Liver (tissue), 9 donors: ENCODE results near the gene UBAP2L. TPM values are rescaled to one million over a fixed set of nuclear protein-coding genes. Genes with fewer than 3 reads are reported as not detected.

Source experiments
- DNase-seq: peaks from one replicate; pipeline ENCODE4 v3.0.0-alpha.2; 2017; ENCODE audit warnings: low spot score
- H3K27ac ChIP-seq, 2 donors: one replicate each; pipeline ENCODE4 v1.7.0; 2013; ENCODE audit warnings: inconsistent platforms in 2 of 2, low read length in 2 of 2, control low read depth in 1 of 2, low read depth in 1 of 2, mild to moderate bottlenecking in 1 of 2
- H3K27me3 ChIP-seq, 4 donors: one replicate each; pipeline versions ENCODE4 v1.6.1 to v1.7.0; 2013; ENCODE audit warnings: low read length in 3 of 4, inconsistent platforms in 1 of 4, mild to moderate bottlenecking in 1 of 4, moderate library complexity in 1 of 4; ENCODE audit not compliant: control insufficient read depth in 4 of 4, insufficient read depth in 4 of 4
- H3K36me3 ChIP-seq, 4 donors: one replicate each; pipeline versions ENCODE4 v1.6.1 to v1.7.0; 2013; ENCODE audit warnings: low read length in 3 of 4, mild to moderate bottlenecking in 3 of 4, low read depth in 1 of 4, moderate library complexity in 1 of 4; ENCODE audit not compliant: control insufficient read depth in 4 of 4, insufficient read depth in 3 of 4
- H3K4me1 ChIP-seq, 4 donors: one replicate each; pipeline versions ENCODE4 v1.6.1 to v1.7.0; 2013; ENCODE audit warnings: low read length in 3 of 4, mild to moderate bottlenecking in 3 of 4, moderate library complexity in 1 of 4; ENCODE audit not compliant: control insufficient read depth in 4 of 4, insufficient read depth in 4 of 4
- H3K4me3 ChIP-seq, 3 donors: one replicate each; pipeline versions ENCODE4 v1.6.1 to v1.7.0; 2013; ENCODE audit warnings: low read length in 3 of 3, control low read depth in 1 of 3, low read depth in 1 of 3, mild to moderate bottlenecking in 1 of 3
- H3K9ac ChIP-seq, 2 donors: one replicate each; pipeline ENCODE4 v1.7.0; 2013; ENCODE audit warnings: low read length in 2 of 2, mild to moderate bottlenecking in 2 of 2, moderate library complexity in 2 of 2, control low read depth in 1 of 2, low read depth in 1 of 2
- H3K9me3 ChIP-seq, 4 donors: one replicate each; pipeline versions ENCODE4 v1.6.1 to v1.7.0; 2013; ENCODE audit warnings: low read length in 3 of 4; ENCODE audit not compliant: control insufficient read depth in 4 of 4
- EGR1 ChIP-seq, 2 donors: IDR thresholded peaks; 2 replicates each; pipeline ENCODE4 v1.6.1; 2016 to 2018; ENCODE audit warnings: antibody characterized with exemption in 2 of 2, low read depth in 2 of 2
- FOXA1 ChIP-seq: IDR thresholded peaks from 2 replicates; pipeline ENCODE4 v1.6.1; 2016; ENCODE audit warnings: antibody characterized with exemption
- FOXA2 ChIP-seq: IDR thresholded peaks from 2 replicates; pipeline ENCODE4 v1.6.1; 2016; ENCODE audit warnings: antibody characterized with exemption
- GABPA ChIP-seq, 2 donors: IDR thresholded peaks in 1 of 2; conservative IDR thresholded peaks in 1 of 2; 2 replicates each; pipeline ENCODE4 v1.6.1; 2016; ENCODE audit warnings: antibody characterized with exemption in 2 of 2, mild to moderate bottlenecking in 1 of 2, moderate library complexity in 1 of 2
- HNF4A ChIP-seq, 2 donors: conservative IDR thresholded peaks; 2 replicates each; pipeline ENCODE4 v1.6.1; 2016; ENCODE audit warnings: antibody characterized with exemption in 2 of 2, mild to moderate bottlenecking in 2 of 2
- HNF4G ChIP-seq: IDR thresholded peaks from 2 replicates; pipeline ENCODE4 v1.6.1; 2016; ENCODE audit warnings: antibody characterized with exemption
- JUND ChIP-seq, 2 donors: IDR thresholded peaks; 2 replicates each; pipeline ENCODE4 v1.6.1; 2016; ENCODE audit warnings: antibody characterized with exemption in 2 of 2
- NR2F2 ChIP-seq: IDR thresholded peaks from 2 replicates; pipeline ENCODE4 v1.6.1; 2016; ENCODE audit warnings: antibody characterized with exemption
- RAD21 ChIP-seq, 2 donors: IDR thresholded peaks; 2 replicates each; pipeline ENCODE4 v1.6.1; 2016; ENCODE audit warnings: antibody characterized with exemption in 2 of 2, mild to moderate bottlenecking in 2 of 2
- REST ChIP-seq: IDR thresholded peaks from 2 replicates; pipeline ENCODE4 v1.6.1; 2016; ENCODE audit warnings: antibody characterized with exemption, mild to moderate bottlenecking
- RXRA ChIP-seq, 2 donors: IDR thresholded peaks; 2 replicates each; pipeline ENCODE4 v1.6.1; 2017 to 2018; ENCODE audit warnings: antibody characterized with exemption in 2 of 2, mild to moderate bottlenecking in 1 of 2
- SP1 ChIP-seq: IDR thresholded peaks from 2 replicates; pipeline ENCODE4 v1.6.1; 2018; ENCODE audit warnings: antibody characterized with exemption, mild to moderate bottlenecking
- TAF1 ChIP-seq: conservative IDR thresholded peaks from 2 replicates; pipeline ENCODE4 v1.6.1; 2016; ENCODE audit warnings: antibody characterized with exemption, mild to moderate bottlenecking
- YY1 ChIP-seq: IDR thresholded peaks from 2 replicates; pipeline ENCODE4 v1.6.1; 2016; ENCODE audit warnings: antibody characterized with exemption, mild to moderate bottlenecking
- WGBS: extraction: QIAGEN DNeasy Blood & Tissue Kit; methylation state at CpG from one replicate; pipeline ENCODE4 v1.1.7; 2013; 5-methylcytosine and 5-hydroxymethylcytosine counted together
- polyA plus RNA-seq, 2 donors: library from polyadenylated mRNA; stranded (reverse) in 1 of 2; unstranded in 1 of 2; fragments of 200-250 nt in 1 of 2; fragments of >200 nt in 1 of 2; fragmentation: Nextera tagmentation in 1 of 2; extraction: Ambion mirVana in 1 of 2; gene quantifications; one replicate each; pipeline versions ENCODE4 v1.2.1 to v1.2.3, GENCODE V29; 2013 to 2015
- total RNA-seq, 2 donors: library from RNA; depleted of rRNA; stranded (reverse); fragments of >200 nt; gene quantifications; one replicate each; pipeline ENCODE4 v1.2.3, GENCODE V29; 2014
- TF ChIP-seq, protein P1 (sequence below): IDR thresholded peaks from 2 replicates; pipeline ENCODE4 v1.6.1; 2016; ENCODE audit warnings: antibody characterized with exemption
- TF ChIP-seq, protein P2 (sequence below): IDR thresholded peaks from 2 replicates; pipeline ENCODE4 v1.6.1; 2016; ENCODE audit warnings: antibody characterized with exemption
- TF ChIP-seq, protein P3 (sequence below): IDR thresholded peaks from 2 replicates; pipeline ENCODE4 v1.6.1; 2016; ENCODE audit warnings: antibody characterized with exemption
- TF ChIP-seq, protein P4 (sequence below): fragments of 150-350 bp; IDR thresholded peaks from 2 replicates; pipeline ENCODE4 v1.5.1; 2017; ENCODE audit warnings: improper control_type of control experiment, low read depth, low read length; ENCODE audit not compliant: missing input control
- donor health status: healthy.
- donor health status: healthy.
- donor health status: healthy.
- donor health status: healthy.
- donor health status: healthy.

The UBAP2L gene
- total and polyA plus RNA-seq, 4 donors = 24.3 to 51.0 (median 34.1) TPM

DNA sequence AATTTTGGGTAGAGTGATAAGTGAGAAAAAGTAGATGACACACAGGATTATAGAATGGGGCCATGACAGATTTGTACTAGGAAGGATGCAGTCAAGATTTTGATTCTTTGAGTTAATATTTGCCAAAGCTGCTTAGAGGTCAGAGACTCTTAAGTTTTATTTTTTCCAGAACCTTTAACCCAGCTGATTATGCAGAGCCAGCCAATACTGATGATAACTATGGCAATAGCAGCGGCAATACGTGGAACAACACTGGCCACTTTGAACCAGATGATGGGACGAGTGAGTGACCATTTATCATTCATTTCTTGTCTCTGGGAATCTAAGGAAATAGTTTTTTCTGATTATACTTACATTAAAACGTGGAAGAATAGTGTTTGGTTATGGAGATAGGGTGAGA, 16.1 kb downstream of the UBAP2L start:
- WGBS = 39% methylated on average over 4 of the region's 4 CpGs
- Histone ChIP-seq H3K36me3 (peaks cover 12 to 51% (median 34%) of the 10 kb centered on the region in 4 donors), H3K9ac (no peak overlapping the region)

DNA sequence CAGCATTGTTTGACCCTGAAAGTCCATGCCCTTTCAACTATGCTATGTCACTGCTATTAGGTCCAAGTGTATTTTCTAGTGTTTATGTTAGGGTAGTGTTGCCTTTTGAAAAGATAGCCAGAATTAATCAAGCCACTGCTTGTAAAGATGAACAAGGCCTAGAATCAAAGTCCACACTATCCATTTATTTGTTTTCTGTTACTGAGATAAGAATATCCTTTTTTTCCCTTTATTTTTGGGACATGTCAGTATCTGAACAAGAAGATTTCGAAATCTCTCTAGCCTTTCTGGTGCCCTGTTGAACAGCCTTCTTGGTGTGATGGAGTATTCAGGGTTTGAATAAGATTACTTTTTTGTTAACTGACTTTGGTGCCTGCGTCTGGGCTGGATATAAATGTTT, 16.7 kb downstream of the UBAP2L start:
- H3K9ac ChIP-seq = no peak overlapping the region
- peaks cover 17 to 51% (median 39%) of the 10 kb centered on the region in 4 donors for H3K36me3 ChIP-seq
- H3K4me1 ChIP-seq = peaks cover 11 to 32% (median 23%) of the 10 kb centered on the region in 4 donors
- peak overlapping the region; percentile 1 to 46 for H3K27ac ChIP-seq
- H3K27me3 ChIP-seq = no peaks in the 10 kb centered on the region
- no peak for DNase-seq
- WGBS = 28% methylated on average over 2 of the region's 2 CpGs
- no peak overlapping the region for H3K4me3 ChIP-seq
- no peaks in the 10 kb centered on the region for H3K9me3 ChIP-seq
- TF ChIP-seq RAD21 (IDR thresholded peaks at IDR 0.05) = peak in 1 of 2 donors; percentile 22
- TF ChIP-seq, protein P1, sequence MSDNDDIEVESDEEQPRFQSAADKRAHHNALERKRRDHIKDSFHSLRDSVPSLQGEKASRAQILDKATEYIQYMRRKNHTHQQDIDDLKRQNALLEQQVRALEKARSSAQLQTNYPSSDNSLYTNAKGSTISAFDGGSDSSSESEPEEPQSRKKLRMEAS = peak; percentile 59
- TF ChIP-seq GABPA (IDR thresholded peaks at IDR 0.05 in 1 of 2, conservative IDR thresholded peaks at IDR 0.05 in 1 of 2) = peak in 1 of 2 donors; percentile 69
- peak; percentile 92 to 95 for TF ChIP-seq RXRA (IDR thresholded peaks at IDR 0.05)
- peak; percentile 96 for TF ChIP-seq HNF4G
- peak; percentile 86 for TF ChIP-seq YY1
- TF ChIP-seq HNF4A (conservative IDR thresholded peaks at IDR 0.05) = peak; percentile 98 to 99
- TF ChIP-seq TAF1 = no peak
- peak; percentile 59 for TF ChIP-seq REST
- peak in 1 of 2 donors; percentile 31 for TF ChIP-seq EGR1 (IDR thresholded peaks at IDR 0.05; ENCODE audit: low read depth in 2 of 2)
- TF ChIP-seq JUND (IDR thresholded peaks at IDR 0.05) = peak; percentile 84 to 91
- TF ChIP-seq, protein P2, sequence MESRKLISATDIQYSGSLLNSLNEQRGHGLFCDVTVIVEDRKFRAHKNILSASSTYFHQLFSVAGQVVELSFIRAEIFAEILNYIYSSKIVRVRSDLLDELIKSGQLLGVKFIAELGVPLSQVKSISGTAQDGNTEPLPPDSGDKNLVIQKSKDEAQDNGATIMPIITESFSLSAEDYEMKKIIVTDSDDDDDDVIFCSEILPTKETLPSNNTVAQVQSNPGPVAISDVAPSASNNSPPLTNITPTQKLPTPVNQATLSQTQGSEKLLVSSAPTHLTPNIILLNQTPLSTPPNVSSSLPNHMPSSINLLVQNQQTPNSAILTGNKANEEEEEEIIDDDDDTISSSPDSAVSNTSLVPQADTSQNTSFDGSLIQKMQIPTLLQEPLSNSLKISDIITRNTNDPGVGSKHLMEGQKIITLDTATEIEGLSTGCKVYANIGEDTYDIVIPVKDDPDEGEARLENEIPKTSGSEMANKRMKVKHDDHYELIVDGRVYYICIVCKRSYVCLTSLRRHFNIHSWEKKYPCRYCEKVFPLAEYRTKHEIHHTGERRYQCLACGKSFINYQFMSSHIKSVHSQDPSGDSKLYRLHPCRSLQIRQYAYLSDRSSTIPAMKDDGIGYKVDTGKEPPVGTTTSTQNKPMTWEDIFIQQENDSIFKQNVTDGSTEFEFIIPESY = peak; percentile 79
- TF ChIP-seq NR2F2 = peak; percentile 55
- TF ChIP-seq, protein P3, sequence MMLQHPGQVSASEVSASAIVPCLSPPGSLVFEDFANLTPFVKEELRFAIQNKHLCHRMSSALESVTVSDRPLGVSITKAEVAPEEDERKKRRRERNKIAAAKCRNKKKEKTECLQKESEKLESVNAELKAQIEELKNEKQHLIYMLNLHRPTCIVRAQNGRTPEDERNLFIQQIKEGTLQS = peak; percentile 12
- peak; percentile 47 for TF ChIP-seq FOXA1
- peak; percentile 62 for TF ChIP-seq FOXA2
- TF ChIP-seq SP1 = peak; percentile 91

More for the DNA sequence above, 16.1 kb downstream of the UBAP2L start:
- Histone ChIP-seq H3K27me3 (no peaks in the 10 kb centered on the region), H3K4me1 (peaks cover 11 to 32% (median 23%) of the 10 kb centered on the region in 4 donors), H3K9me3 (no peaks in the 10 kb centered on the region), H3K4me3 (no peak overlapping the region), H3K27ac (peak overlapping the region in 1 of 2 donors; percentile 46)
- DNase-seq = no peak
- TF ChIP-seq SP1 (no peak), GABPA (IDR thresholded peaks at IDR 0.05 in 1 of 2, conservative IDR thresholded peaks at IDR 0.05 in 1 of 2) (no peak), HNF4G (no peak), NR2F2 (no peak), RAD21 (IDR thresholded peaks at IDR 0.05) (no peak), FOXA2 (no peak), YY1 (no peak), FOXA1 (no peak), HNF4A (conservative IDR thresholded peaks at IDR 0.05) (no peak), TAF1 (no peak)
- TF ChIP-seq, protein P3 = no peak
- TF ChIP-seq, protein P4, sequence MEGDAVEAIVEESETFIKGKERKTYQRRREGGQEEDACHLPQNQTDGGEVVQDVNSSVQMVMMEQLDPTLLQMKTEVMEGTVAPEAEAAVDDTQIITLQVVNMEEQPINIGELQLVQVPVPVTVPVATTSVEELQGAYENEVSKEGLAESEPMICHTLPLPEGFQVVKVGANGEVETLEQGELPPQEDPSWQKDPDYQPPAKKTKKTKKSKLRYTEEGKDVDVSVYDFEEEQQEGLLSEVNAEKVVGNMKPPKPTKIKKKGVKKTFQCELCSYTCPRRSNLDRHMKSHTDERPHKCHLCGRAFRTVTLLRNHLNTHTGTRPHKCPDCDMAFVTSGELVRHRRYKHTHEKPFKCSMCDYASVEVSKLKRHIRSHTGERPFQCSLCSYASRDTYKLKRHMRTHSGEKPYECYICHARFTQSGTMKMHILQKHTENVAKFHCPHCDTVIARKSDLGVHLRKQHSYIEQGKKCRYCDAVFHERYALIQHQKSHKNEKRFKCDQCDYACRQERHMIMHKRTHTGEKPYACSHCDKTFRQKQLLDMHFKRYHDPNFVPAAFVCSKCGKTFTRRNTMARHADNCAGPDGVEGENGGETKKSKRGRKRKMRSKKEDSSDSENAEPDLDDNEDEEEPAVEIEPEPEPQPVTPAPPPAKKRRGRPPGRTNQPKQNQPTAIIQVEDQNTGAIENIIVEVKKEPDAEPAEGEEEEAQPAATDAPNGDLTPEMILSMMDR = no peak
- TF ChIP-seq, protein P1 = no peak
